Esophagus muscularis mucosa (tissue), 4 donors: Measurements from ENCODE around the gene ZBTB16. TPM values are rescaled to one million over a fixed set of nuclear protein-coding genes. Genes with fewer than 3 reads are reported as not detected.

Source experiments
- DNase-seq: peaks from one replicate; pipeline ENCODE4 v3.0.0-alpha.2; 2017; ENCODE audit errors: extremely low spot score
- H3K27ac ChIP-seq, 4 donors: fragments of 200-600 bp; sonication (generic); replicated peaks in 1 of 4; 1 replicate in 3 of 4; 2 replicates in 1 of 4; pipeline ENCODE4 v1.5.1; 2016 to 2019; ENCODE audit warnings: mild to moderate bottlenecking in 1 of 4
- H3K27me3 ChIP-seq, 4 donors: fragments of 200-600 bp; sonication (generic); one replicate each; pipeline versions ENCODE4 v1.5.1 to v1.6.0; 2016 to 2019
- H3K36me3 ChIP-seq, 4 donors: fragments of 200-600 bp; sonication (generic); one replicate each; pipeline ENCODE4 v1.5.1; 2016 to 2019
- H3K4me1 ChIP-seq, 4 donors: fragments of 200-600 bp; sonication (generic); one replicate each; pipeline ENCODE4 v1.5.1; 2016 to 2019
- H3K4me3 ChIP-seq, 4 donors: fragments of 200-600 bp; sonication (generic); 1 replicate in 2 of 4; 2 replicates in 2 of 4; pipeline ENCODE4 v1.5.1; 2016 to 2019; ENCODE audit warnings: mild to moderate bottlenecking in 4 of 4, moderate library complexity in 1 of 4
- H3K9me3 ChIP-seq, 4 donors: fragments of 200-600 bp; sonication (generic); 1 replicate in 3 of 4; 2 replicates in 1 of 4; pipeline ENCODE4 v1.5.1; 2016 to 2019
- EP300 ChIP-seq: sonication (generic); formaldehyde crosslinking; IDR thresholded peaks from one replicate; pipeline ENCODE4 v1.6.1; 2017; ENCODE audit warnings: antibody characterized with exemption
- POLR2A ChIP-seq: fragments of 450-650 bp; IDR thresholded peaks from one replicate; pipeline ENCODE4 v1.6.1; 2017; ENCODE audit warnings: antibody characterized with exemption, moderate library complexity, mild to moderate bottlenecking, low read depth
- POLR2AphosphoS5 ChIP-seq, 2 donors: sonication (generic); formaldehyde crosslinking; IDR thresholded peaks; one replicate each; pipeline ENCODE4 v1.6.1; 2017; ENCODE audit warnings: antibody characterized with exemption in 2 of 2
- WGBS: methylation state at CpG from one replicate; pipeline ENCODE4 v1.1.5; 2018; 5-methylcytosine and 5-hydroxymethylcytosine counted together
- intact Hi-C: fragments of 100-400 bp; cut with DNase I; formaldehyde crosslinking; loops from one replicate; pipeline ENCODE4 v1.15.1; 2023
- total RNA-seq, 4 donors: library from RNA; depleted of rRNA; stranded (reverse); fragments of >200 nt; gene quantifications; one replicate each; pipeline versions ENCODE4 v1.1.0 to v1.2.1, GENCODE V29; 2016
- TF ChIP-seq, protein P1 (sequence below), 3 experiments: fragments of 200-600 bp in 2 of 3; fragments of 450-650 bp in 1 of 3; sonication (generic) in 2 of 3; IDR thresholded peaks; one replicate each; pipeline ENCODE4 v1.5.1; 2017 to 2019; ENCODE audit warnings: antibody characterized with exemption in 3 of 3, mild to moderate bottlenecking in 2 of 3, moderate library complexity in 1 of 3

The ZBTB16 gene
- total RNA-seq, 4 donors from 2014 or later, result 175 to 319 (median 222) TPM

DNA sequence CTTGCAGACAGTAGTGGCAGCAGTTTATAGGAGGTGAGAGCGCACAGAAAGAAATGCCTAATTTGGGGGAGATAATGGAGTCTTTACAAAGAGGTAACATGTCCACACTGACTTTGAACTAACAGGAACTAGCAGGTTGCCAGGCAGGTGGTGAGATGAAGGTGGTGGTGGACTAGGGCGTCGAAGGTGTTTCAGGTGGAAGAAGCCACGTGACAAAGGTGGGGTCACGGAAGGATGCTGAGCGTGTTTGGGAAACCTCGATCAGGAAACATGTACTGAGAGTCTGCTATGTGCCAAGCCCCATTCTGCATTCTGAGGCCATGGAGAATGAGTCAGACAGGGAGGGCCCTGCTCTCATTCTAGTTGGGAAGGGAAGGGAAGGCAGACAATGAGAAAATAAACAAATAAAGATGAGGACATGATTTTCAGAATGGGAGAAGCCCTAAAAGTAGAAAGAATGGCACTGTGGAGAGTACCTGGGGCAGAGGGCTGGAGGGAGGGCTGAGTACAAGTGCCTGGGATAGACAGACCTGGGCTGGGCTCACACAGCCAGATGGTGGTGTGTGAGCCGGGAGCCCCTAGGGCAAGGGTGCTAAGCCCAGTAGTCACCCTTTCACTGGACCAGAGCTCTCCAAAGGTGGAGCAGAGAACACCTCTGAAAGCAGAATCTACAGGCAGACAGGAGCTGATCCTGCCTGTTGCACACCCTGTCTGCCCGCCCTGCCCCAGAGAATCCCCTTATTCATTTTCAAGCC lies 220.5 kb downstream of the ZBTB16 start:
- no peak for TF ChIP-seq POLR2A
- TF ChIP-seq EP300, result no peak
- TF ChIP-seq, protein P1, sequence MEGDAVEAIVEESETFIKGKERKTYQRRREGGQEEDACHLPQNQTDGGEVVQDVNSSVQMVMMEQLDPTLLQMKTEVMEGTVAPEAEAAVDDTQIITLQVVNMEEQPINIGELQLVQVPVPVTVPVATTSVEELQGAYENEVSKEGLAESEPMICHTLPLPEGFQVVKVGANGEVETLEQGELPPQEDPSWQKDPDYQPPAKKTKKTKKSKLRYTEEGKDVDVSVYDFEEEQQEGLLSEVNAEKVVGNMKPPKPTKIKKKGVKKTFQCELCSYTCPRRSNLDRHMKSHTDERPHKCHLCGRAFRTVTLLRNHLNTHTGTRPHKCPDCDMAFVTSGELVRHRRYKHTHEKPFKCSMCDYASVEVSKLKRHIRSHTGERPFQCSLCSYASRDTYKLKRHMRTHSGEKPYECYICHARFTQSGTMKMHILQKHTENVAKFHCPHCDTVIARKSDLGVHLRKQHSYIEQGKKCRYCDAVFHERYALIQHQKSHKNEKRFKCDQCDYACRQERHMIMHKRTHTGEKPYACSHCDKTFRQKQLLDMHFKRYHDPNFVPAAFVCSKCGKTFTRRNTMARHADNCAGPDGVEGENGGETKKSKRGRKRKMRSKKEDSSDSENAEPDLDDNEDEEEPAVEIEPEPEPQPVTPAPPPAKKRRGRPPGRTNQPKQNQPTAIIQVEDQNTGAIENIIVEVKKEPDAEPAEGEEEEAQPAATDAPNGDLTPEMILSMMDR (IDR thresholded peaks at IDR 0.05), result no peak
- peak; percentile 3 to 11 for TF ChIP-seq POLR2AphosphoS5 (IDR thresholded peaks at IDR 0.05)
- no peak overlapping the region for H3K4me3 ChIP-seq
- H3K9me3 ChIP-seq, result no peaks in the 10 kb centered on the region
- peak overlapping the region; percentile 23 to 45 (median 32) for H3K27ac ChIP-seq
- H3K36me3 ChIP-seq, result no peaks in the 10 kb centered on the region
- peaks cover 0 to 63% (median 0%) of the 10 kb centered on the region in 4 donors for H3K27me3 ChIP-seq
- peak; percentile 80 for DNase-seq
- intact Hi-C loops, result no loop called here
- 85% methylated on average over 9 of the region's 9 CpGs for WGBS
- H3K4me1 ChIP-seq, result peaks cover 0 to 15% (median 11%) of the 10 kb centered on the region in 4 donors

DNA sequence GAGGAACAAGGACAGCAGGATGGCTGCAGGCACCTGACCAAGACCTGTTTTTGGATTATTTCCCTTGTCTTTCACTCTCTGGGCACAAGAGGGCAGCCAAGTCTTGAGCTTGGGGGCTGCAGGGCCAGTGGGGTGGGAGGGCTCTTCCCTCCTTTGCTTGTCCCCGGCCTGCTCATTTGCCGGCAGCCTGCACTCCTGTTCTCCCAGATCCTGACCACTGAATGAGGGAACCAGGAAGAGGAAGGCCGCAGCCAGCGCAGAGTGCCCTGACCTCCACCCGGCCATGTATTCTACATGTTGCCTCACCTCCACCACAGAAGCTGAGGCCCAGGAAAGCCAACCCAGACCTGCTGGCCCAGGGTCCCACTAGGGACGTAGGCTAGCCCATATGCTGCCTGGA lies 221.2 kb downstream of the ZBTB16 start:
- Histone ChIP-seq H3K27ac (peak overlapping the region; percentile 16 to 40 (median 24)), H3K36me3 (no peaks in the 10 kb centered on the region), H3K4me1 (peaks cover 0 to 15% (median 11%) of the 10 kb centered on the region in 4 donors), H3K27me3 (peaks cover 0 to 57% (median 0%) of the 10 kb centered on the region in 4 donors), H3K4me3 (no peak overlapping the region), H3K9me3 (no peaks in the 10 kb centered on the region)
- TF ChIP-seq, protein P1 (IDR thresholded peaks at IDR 0.05), result peak in 2 of 3 experiments; percentile 8 to 55
- TF ChIP-seq POLR2AphosphoS5 (IDR thresholded peaks at IDR 0.05) (peak in 1 of 2 donors; percentile 9), POLR2A (no peak)
- peak; percentile 89 for DNase-seq
- WGBS, result 75% methylated on average over 5 of the region's 6 CpGs
- intact Hi-C loops, result no loop called here

DNA sequence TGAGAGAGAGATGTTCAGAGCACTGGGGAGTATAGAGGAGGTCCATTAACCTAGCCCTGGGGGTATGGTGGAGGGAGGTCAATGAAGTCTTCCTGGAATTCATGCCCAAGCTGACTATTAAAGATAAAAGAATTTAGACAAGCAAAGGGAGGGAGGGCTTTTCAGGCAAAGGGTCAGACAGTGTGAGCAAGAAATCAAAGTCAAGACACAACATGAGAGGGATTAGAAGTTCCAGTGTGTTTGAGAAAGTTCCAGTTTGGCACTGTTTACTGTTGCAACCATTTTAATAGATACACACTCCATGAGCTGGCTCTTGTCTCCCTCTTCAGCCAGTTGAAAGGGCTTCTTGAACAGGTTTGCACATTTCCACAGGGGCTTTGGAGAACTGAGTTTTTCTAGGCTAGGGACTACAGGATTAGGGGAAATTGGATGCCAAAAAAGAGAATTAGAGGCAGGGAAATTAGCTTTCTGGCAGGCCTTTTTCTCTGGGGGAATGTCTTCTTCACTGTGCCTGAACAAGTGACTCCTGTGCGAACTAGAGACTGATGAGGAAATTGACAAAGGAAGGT lies 222.0 kb downstream of the ZBTB16 start:
- WGBS, result 78% methylated on average over 1 of the region's 1 CpG
- no peaks in the 10 kb centered on the region for H3K9me3 ChIP-seq
- no peak overlapping the region for H3K4me3 ChIP-seq
- H3K27ac ChIP-seq, result peak overlapping the region in 1 of 4 donors; percentile 25
- TF ChIP-seq, protein P1 (IDR thresholded peaks at IDR 0.05), result no peak
- TF ChIP-seq EP300 (no peak), POLR2A (no peak), POLR2AphosphoS5 (IDR thresholded peaks at IDR 0.05) (no peak)
- H3K36me3 ChIP-seq, result no peaks in the 10 kb centered on the region
- intact Hi-C loops, result no loop called here
- peaks cover 0 to 49% (median 0%) of the 10 kb centered on the region in 4 donors for H3K27me3 ChIP-seq
- peaks cover 0 to 15% (median 9%) of the 10 kb centered on the region in 4 donors for H3K4me1 ChIP-seq
- DNase-seq, result peak; percentile 64

DNA sequence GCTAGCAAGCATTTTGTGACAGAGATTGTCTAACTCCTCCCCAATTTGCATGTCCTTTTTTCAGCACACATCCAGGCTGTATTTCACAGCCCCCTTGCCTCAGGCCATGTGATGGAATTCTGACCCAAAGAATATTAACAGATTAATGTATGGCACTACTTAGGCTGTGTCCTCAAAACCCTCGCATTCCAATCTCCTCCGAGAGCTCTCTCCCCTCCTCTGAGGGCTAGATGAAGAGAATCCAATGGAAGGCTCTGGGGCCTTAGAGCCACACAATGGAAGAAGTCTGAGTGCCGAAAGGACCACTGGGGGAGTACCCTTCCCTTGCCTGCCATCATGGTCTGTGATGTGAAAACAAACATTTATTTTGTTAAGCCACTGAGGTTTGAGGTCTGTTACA lies 223.0 kb downstream of the ZBTB16 start:
- Histone ChIP-seq H3K4me3 (no peak overlapping the region), H3K27me3 (peaks cover 0 to 40% (median 0%) of the 10 kb centered on the region in 4 donors), H3K36me3 (no peaks in the 10 kb centered on the region), H3K27ac (no peak overlapping the region), H3K9me3 (no peaks in the 10 kb centered on the region), H3K4me1 (peaks cover 0 to 15% (median 9%) of the 10 kb centered on the region in 4 donors)
- WGBS, result 78% methylated on average over 3 of the region's 3 CpGs
- intact Hi-C loops, result no loop called here
- DNase-seq, result peak; percentile 74
- no peak for TF ChIP-seq POLR2A
- TF ChIP-seq EP300, result no peak

GRCh38 chr11:114283422-114283821 lies 223.9 kb downstream of the ZBTB16 start:
- DNase-seq, result no peak
- Histone ChIP-seq H3K27me3 (peaks cover 0 to 30% (median 0%) of the 10 kb centered on the region in 4 donors), H3K9me3 (no peaks in the 10 kb centered on the region), H3K4me3 (no peak overlapping the region), H3K27ac (no peak overlapping the region), H3K36me3 (no peaks in the 10 kb centered on the region), H3K4me1 (peaks cover 0 to 15% (median 9%) of the 10 kb centered on the region in 4 donors)
- intact Hi-C loops, result no loop called here
- WGBS, result 89% methylated on average over 3 of the region's 3 CpGs
- no peak for TF ChIP-seq POLR2AphosphoS5 (IDR thresholded peaks at IDR 0.05)
- TF ChIP-seq EP300, result no peak
- TF ChIP-seq, protein P1 (IDR thresholded peaks at IDR 0.05), result no peak
- TF ChIP-seq POLR2A, result no peak
